Measurements from ENCODE around the gene AFF2.

AFF2 gene

DNA sequence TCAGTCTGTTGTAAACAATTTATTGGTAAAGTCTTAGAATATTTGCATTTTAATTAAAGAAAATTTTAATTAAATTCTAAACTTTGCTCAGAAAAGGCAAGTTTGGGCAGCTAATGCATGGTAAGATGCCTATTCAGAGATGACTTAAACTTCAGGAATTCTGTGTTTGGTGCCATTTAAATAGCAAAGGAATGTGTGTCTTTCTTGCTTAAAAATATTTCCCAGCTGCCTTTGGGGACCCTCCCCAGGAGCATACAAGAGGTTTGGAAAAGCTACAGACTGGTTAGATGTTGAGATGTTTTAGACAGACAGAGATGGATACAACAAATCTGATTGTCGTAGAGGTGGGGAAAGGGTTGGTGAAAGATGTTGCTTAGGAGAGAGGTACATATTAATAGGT is 36.5 kb downstream of the AFF2 start:
- no peak for DNase-seq
- in situ Hi-C loops (cut with HindIII; ENCODE audit: low pct_ligation_motif_present, low sequenced_read_pairs), result no loop called here
- no peak overlapping the region for H3K27ac ChIP-seq
- no peak overlapping the region for H3K4me3 ChIP-seq (ENCODE audit: low read depth, low read length)
- no peaks in the 10 kb centered on the region for H3K27me3 ChIP-seq (replicated peaks)
- H3K36me3 ChIP-seq (replicated peaks), result no peaks in the 10 kb centered on the region
- TF ChIP-seq, protein P1, sequence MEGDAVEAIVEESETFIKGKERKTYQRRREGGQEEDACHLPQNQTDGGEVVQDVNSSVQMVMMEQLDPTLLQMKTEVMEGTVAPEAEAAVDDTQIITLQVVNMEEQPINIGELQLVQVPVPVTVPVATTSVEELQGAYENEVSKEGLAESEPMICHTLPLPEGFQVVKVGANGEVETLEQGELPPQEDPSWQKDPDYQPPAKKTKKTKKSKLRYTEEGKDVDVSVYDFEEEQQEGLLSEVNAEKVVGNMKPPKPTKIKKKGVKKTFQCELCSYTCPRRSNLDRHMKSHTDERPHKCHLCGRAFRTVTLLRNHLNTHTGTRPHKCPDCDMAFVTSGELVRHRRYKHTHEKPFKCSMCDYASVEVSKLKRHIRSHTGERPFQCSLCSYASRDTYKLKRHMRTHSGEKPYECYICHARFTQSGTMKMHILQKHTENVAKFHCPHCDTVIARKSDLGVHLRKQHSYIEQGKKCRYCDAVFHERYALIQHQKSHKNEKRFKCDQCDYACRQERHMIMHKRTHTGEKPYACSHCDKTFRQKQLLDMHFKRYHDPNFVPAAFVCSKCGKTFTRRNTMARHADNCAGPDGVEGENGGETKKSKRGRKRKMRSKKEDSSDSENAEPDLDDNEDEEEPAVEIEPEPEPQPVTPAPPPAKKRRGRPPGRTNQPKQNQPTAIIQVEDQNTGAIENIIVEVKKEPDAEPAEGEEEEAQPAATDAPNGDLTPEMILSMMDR (IDR thresholded peaks at IDR 0.05; ENCODE audit: low read depth, low read length, missing control alignments), result no peak

DNA sequence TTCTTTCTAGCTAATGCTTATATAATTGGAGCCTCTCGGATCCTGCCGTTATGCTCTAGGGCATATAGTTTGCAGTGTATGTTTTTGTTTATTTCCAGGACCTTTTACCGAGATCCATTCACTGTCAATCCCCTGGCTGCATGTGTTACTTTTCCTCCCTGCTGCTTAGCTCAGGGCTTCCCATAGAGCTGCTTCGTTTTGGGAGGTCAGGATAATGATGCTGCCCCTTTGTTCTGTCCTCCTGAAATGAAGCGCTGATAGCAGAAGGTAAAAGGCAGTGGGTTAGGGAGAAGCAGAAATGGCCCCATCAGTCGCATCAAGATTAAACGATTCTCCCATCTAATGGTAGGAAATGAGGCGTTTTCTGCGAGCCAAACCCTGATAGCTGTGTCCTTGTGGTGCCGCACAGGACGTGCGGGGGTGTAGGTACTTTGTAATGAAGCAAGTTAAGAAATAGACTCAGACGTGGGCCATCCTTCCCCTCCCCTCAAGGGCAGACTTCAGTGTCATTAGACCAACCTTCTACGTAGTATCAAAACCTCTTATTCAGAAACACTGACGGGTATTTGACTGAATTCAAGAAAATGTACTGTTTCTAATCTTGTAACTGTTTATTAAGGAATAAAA is 37.3 kb downstream of the AFF2 start:
- Histone ChIP-seq H3K36me3 (replicated peaks) (no peaks in the 10 kb centered on the region), H3K4me3 (ENCODE audit: low read depth, low read length) (no peak overlapping the region), H3K27me3 (replicated peaks) (no peaks in the 10 kb centered on the region), H3K27ac (no peak overlapping the region)
- DNase-seq, result no peak
- in situ Hi-C loops (cut with HindIII; ENCODE audit: low pct_ligation_motif_present, low sequenced_read_pairs), result no loop called here
- TF ChIP-seq, protein P1 (IDR thresholded peaks at IDR 0.05; ENCODE audit: low read depth, low read length, missing control alignments), result no peak

DNA sequence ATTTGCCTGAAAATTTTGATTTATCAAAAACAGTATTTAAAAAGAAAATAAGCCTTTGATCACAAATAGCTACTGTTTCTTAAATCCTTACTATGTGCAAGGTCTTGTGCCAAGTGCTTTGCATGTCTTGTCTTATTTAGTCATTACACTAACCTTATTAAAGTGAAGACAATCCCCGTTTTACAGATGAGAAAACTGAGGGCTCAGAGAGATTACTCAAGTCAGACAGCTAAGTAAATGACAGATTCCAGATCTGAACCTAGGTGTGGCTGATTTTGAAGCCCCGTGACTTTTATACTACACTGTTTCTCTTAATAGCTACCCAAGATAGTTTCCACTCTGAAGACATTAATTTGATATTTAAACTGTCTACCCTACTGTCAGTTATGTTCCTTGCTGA is 38.2 kb downstream of the AFF2 start:
- H3K4me3 ChIP-seq (ENCODE audit: low read depth, low read length), result no peak overlapping the region
- H3K27me3 ChIP-seq (replicated peaks), result no peaks in the 10 kb centered on the region
- in situ Hi-C loops (cut with HindIII; ENCODE audit: low pct_ligation_motif_present, low sequenced_read_pairs), result no loop called here
- no peak for DNase-seq
- TF ChIP-seq, protein P1 (IDR thresholded peaks at IDR 0.05; ENCODE audit: low read depth, low read length, missing control alignments), result no peak
- H3K27ac ChIP-seq, result no peak overlapping the region
- no peaks in the 10 kb centered on the region for H3K36me3 ChIP-seq (replicated peaks)

DNA sequence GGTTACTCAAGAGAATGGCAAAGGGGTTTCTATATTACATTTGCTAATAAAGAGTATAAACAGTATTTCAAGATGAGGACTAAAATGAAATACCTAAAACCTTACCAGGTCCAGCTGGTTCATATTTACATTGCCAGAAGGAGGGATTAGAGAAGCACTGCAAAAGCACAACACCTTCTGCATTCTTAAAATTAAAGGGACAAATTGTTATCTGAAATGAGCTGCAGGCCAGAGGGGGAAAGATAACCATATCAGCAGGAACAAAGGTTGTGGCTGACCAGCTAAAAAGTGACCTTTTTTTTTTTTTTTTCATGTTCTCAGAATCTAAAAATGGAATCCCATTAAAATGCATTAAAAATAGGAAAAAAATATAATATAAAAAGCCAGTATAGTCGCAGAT is 39.7 kb downstream of the AFF2 start:
- H3K4me3 ChIP-seq (ENCODE audit: low read depth, low read length), result no peak overlapping the region
- no peaks in the 10 kb centered on the region for H3K27me3 ChIP-seq (replicated peaks)
- no peaks in the 10 kb centered on the region for H3K36me3 ChIP-seq (replicated peaks)
- TF ChIP-seq, protein P1 (IDR thresholded peaks at IDR 0.05; ENCODE audit: low read depth, low read length, missing control alignments), result no peak
- H3K27ac ChIP-seq, result no peak overlapping the region
- no peak for DNase-seq
- in situ Hi-C loops (cut with HindIII; ENCODE audit: low pct_ligation_motif_present, low sequenced_read_pairs), result no loop called here

DNA sequence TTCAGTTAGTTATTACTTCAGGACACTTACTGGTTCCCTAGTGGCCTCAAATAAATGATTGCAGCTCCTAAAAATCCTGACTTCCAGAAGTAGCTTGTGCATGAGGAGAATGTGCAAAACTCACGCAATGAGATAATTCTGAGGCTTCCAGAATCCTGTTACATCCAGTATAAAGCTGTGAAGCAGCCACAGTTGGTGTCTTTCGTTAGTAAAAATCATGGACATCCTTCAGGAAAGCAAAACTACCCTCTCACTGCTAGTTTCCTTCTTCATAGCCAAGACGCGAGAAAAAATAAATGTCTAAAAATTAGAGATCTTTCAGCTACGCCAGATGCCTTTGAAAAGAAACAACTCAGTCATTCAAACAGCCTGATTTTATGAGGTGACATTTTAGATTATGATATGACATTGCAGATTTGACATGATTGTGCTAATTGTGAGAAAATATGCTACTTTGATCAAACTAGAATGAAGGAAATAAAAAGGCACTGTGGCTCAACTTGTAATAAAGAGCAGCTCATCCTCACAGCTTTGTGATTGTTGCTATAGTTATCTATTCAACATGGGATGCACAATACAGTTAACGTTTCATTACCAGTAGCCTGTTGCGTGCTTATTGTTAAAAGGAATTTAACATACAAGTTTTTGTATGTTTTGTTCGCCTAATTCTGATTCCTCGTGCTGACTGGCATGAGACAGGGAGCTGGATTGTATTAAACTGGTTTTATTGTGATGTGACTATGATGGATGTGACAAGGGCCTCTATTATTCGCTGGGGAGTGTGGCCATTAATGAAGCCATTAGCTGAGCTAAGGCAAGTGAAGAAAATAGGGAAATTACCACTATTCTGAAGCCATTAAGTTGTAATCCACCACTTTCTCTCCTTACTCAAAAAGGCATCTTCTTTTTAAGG is 40.5 kb downstream of the AFF2 start:
- H3K36me3 ChIP-seq (replicated peaks), result no peaks in the 10 kb centered on the region
- no peak for DNase-seq
- TF ChIP-seq, protein P1 (IDR thresholded peaks at IDR 0.05; ENCODE audit: low read depth, low read length, missing control alignments), result no peak
- no peak overlapping the region for H3K27ac ChIP-seq
- no peak overlapping the region for H3K4me3 ChIP-seq (ENCODE audit: low read depth, low read length)
- no peaks in the 10 kb centered on the region for H3K27me3 ChIP-seq (replicated peaks)
- in situ Hi-C loops (cut with HindIII; ENCODE audit: low pct_ligation_motif_present, low sequenced_read_pairs), result no loop called here
